GM19372 (cell line): Measurements from ENCODE around the gene SP3.
"Not testable (repeated sequence)": the region's sequence is repeated elsewhere in the genome, so short reads cannot be mapped to it uniquely, and the experiment has no call there.

ENCODE experiments used
- ATAC-seq: cut with Tn5 transposase; IDR thresholded peaks from one replicate; pipeline ENCODE4 v1.9.1; 2021; ENCODE audit warnings: mild to moderate bottlenecking, low read depth, moderate library complexity; ENCODE audit not compliant: unreplicated experiment

The SP3 gene

DNA sequence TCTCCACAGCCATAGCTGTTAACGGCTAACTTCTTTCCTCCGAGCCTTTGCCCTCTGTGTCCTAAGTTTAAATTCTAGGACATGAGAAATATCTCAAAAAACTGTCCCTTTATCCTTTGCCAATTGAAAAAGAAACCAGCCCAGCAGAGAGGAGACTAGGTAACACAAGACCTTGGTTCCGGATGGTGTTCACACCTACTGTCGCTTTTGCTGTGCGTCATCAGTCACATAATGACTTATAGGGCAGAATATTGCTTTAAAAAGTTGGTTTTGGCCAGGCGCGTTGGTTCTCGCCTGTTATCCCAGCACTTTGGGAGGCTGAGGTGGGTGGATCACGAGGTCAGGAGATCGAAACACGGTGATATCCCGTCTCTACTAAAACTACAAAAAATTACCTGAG lies 66.2 kb downstream of the SP3 start:
- ATAC-seq: no peak

DNA sequence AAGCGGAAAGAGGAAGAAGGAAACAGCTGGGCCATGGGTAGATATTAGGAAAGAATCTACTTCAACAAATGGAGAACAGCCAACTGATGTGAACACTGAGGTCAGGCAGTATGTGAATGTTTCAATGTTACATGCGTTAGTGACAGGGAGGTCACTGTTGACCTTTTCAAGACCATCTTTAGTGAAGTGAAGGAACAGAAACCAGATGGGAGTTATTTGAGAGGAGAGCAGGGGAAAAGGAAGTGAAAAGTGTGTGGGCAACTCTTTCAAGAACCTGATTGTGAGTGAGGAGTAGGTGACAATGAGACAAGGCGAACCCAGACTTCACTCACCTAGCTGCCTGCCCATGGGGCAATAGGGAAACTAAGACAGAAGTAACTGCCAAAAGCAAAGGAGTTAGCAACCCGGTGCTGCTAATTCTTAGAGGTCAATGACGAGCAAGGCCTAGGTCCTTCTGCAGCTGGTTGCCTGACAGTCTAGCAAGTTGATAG lies 67.0 kb downstream of the SP3 start:
- peak; percentile 92 for ATAC-seq

DNA sequence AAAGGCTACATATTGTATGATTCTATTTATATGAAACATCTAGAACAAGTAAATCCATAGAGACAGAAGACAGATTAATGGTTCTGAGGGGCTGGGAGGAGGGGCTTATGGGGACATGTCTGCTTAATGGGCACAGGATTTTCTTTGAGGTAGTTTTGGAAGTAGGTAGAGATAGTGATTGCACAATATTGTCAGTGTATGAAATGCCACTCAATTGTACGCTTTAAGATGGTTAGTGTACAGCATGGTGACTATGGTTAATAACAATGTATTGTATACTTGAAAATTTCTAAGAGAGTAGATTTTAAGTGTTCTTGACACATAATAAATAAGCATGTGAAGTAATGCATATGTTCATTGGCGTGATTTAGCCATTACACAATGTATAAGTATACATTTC lies 68.4 kb downstream of the SP3 start:
- no peak for ATAC-seq

- ATAC-seq: no peak
Observed at GRCh38 chr2:173892341-173892740, 72.8 kb downstream of the SP3 start.

DNA sequence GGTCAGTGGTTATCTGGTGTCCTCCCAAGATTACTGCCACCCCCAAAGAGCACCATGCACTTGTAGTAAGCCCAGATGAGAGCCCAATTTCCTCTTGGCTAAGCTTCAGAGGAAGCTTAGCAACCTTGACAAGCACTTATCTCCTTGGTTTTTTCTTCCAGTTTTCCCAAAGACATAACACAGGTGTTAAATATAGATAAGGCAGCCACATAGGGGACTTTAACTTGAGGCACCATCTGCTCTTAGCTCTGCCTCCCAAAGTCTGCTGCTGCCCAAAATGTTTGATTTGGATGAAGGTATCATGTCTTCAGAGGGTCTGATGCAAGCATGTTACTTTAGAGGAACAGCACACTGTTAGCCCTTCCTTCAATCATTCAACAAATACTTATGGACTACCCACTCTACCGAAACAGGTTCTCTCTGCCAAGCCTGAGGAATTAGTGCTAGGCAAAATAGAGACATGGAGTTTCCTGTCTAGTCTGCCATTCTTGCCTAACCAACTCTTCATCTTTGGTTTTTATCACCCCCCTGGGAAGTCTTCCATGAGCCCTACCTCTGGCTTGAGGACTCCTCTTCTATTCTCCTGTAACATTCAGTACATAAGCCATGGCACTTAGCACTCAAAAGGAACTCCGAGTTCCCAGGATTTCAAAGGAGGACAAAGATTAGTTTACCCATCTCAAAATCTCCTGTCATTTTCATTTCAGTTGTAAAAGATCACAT lies 73.7 kb downstream of the SP3 start:
- ATAC-seq: no peak

DNA sequence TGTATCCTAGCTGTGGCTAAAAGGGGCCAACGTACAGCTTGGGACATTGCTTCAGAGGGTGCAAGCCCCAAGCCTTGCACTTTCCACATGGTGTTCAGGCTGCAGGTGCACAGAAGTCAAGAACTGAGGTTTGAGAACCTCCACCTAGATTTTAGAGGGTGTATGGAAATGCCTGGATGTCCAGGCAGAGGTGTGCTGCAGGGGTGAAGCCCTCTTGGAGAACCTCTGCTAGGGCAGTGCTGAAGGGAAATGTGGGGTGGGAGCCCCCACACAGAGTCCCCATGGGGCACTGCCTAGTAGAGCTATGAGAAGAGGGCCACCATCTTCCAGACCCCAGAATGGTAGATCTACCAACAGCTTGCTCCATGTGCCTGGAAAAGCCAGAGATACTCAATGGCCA lies 75.7 kb downstream of the SP3 start:
- not testable (repeated sequence) for ATAC-seq

DNA sequence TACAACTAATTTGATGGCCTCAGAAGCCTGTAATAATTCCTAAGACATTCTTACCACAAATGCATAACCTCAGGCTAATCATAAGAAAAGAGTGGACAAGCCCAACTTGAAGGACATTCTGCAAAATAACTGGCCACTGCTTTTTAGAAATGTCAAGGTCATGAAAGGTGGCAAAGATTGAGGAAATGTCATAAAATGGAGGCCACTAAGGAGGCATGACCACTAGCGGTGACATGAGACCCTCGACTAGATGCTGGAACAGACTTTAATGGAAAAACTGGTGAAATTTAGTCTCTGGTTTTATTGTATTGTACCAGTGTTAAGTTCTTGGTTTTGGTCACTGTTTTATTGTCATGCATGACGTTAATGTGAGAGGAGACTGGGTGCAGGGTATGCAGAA lies 78.6 kb downstream of the SP3 start:
- no peak for ATAC-seq

DNA sequence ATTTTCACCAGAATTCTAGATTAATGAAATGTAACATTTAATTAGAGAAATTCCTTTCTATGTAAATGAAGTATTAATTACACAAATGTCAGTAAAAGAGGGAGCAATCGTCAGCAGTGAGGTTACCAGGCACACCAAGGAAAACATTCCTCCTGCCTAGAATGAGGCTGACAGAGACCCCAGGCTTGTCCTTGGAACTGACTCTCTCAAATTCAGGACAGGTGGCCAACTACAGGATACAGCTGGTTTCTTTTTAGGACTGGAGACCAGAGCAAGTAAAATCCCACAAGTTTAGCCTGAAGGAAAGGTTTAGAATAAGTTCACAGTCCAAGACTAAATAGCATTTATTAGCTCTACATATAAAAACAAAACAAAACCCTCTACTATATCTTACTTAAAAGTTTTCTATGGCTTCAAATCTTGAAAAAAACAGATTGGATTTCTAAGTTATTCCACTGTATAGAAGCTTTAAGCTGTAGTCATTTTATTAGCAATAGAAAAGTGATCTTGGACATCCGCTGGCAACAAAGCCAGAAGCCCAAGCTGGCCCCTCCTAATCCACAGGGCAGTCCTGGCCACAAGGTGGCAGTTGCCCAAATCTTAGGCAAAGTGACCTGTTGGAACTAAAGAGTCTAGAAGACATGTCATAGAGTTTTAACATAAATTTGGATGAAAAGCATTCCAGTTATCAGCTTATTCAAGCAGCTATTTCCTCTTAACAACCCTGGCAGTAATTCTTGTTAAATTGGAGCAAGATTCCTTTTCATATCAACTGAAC lies 81.0 kb downstream of the SP3 start:
- ATAC-seq: no peak

GRCh38 chr2:173881886-173882285 lies 83.3 kb downstream of the SP3 start:
- no peak for ATAC-seq

DNA sequence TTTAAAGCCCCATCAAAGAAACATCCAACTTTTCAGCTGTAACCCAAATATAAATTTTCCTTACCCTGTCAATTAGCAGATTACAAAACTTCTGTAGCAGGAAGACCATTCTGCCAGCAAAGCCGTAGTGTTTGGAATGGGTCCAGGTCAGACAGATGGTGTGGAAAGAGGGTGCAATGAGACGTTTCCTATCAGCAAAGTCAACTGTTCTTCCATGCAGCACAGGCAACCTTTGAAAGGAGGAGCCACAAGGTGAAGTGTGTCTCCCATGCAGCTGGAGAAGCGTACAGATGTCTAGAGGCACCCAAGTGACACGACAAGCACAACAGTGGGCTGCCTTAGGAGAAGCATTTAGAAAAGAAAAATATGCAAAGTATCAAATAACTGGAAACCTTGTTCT lies 83.7 kb downstream of the SP3 start:
- ATAC-seq: no peak

GRCh38 chr2:173880561-173880960 lies 84.6 kb downstream of the SP3 start:
- ATAC-seq: no peak

GRCh38 chr2:173876833-173877413 lies 88.2 kb downstream of the SP3 start:
- no peak for ATAC-seq

DNA sequence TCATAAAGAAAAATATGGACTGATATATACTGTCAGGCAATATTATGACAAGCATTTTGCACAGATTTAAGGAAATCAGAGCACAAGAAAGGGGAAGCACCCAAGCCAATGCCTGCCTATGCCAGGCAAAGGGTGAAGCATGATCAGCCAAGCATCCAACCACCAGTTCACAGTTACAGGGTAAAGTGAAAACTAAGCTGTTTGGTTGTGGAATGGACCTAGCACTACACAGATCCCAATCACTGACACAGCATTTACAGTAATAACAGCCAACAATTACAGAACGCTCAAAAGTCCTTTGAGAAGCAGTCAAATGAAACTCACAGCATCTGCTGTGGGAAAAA lies 90.3 kb downstream of the SP3 start:
- ATAC-seq: peak; percentile 75

DNA sequence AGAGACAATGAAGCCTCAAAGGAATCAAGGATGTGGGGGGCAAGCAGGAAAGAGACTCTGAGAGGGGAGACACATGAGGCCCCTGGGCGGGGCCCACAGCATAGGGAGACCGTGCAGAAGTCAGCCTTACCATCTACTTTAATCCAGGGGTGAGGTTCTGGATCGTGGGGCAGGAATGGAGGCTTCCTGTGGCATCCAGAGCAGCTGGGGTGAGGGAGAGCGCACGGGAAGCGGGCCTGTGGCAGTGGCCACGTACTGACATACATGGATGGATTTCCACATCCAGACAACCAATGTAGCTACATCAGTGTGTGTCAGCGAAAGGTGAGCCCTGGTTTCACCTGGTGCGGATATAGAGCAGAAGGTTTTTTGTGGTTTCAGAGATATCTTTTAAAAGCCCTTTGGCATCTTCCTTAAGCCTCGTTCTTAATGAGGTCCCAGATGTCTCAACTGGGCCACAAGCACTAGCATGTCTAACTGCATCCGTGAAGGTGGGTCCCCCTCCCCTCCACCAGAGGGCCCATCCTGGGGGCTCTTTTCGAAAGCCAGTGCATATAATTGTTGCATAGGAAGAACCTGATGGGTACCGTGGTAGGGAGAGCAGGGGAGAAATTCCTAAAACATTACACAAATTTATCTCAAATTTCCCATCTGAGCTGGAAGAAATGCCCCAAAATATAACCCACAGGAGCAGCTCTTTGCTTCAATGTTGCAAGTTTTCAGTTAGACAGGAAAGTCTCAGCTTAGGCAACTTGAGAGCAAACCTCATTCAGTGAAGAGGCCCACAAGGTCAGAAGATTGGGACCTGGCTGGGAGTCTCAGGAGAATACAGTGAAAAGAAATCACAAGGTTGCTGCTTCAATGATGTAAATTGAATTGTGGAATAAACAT lies 90.9 kb downstream of the SP3 start:
- peak; percentile 23 for ATAC-seq

- ATAC-seq: no peak
Observed at GRCh38 chr2:173872714-173873113, 92.5 kb downstream of the SP3 start.

DNA sequence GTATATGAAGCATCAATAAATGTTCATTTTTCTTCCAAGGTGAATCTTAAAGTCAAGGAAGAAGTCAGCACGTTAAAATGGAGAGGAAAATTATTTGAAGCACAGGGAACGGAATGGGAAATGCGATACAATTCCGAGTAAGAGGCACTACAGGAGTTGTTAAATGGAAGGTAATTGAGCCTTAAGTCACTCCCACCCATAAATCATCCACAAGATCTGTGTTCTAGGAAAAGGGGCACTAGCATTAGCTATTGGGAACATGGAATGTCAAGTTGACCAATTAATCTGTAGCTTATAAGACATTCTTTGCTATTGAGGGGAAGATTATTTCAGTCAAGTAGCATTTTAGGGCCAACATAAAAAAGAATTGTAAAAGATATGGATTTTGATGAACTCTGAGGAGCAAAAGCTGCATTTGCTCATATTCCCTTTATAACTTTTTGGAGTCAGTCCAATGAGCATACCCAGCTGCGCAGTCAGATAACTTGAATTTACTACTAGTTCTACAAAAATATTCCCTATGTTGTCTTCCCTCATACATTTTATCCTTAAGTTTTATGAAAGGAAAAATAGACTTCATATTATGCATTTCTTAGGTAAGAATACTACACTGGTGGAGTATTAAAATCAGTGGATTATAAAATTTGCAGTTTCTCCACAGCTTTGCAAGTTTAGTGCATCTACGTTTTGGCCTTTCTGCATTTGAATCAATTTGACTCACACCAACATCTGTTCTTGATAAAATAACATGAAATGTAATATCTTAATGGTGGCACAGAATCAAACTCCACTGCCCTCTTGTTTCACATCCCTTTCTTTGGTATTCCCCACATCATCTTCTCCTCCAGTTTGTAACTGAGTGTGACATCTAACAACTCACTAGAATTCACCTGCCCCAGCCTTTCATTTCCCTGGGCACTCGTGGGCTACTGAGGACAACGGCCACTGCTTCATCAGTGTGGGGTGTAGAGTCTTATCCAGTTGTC lies 95.6 kb downstream of the SP3 start:
- ATAC-seq: no peak

- ATAC-seq: no peak
Observed at GRCh38 chr2:173868406-173868805, 96.8 kb downstream of the SP3 start.

- ATAC-seq: no peak
Observed at GRCh38 chr2:173866874-173867618, 98.1 kb downstream of the SP3 start.
